GM18499 (cell line): ENCODE data around the gene ZWILCH.
"Not testable (repeated sequence)": the region's sequence is repeated elsewhere in the genome, so short reads cannot be mapped to it uniquely, and the experiment has no call there.

Experiments used
- ATAC-seq: cut with Tn5 transposase; IDR thresholded peaks from one replicate; pipeline ENCODE4 v1.9.1; 2021; ENCODE audit warnings: moderate number of reproducible peaks; ENCODE audit not compliant: insufficient read depth, unreplicated experiment

ZWILCH gene

DNA sequence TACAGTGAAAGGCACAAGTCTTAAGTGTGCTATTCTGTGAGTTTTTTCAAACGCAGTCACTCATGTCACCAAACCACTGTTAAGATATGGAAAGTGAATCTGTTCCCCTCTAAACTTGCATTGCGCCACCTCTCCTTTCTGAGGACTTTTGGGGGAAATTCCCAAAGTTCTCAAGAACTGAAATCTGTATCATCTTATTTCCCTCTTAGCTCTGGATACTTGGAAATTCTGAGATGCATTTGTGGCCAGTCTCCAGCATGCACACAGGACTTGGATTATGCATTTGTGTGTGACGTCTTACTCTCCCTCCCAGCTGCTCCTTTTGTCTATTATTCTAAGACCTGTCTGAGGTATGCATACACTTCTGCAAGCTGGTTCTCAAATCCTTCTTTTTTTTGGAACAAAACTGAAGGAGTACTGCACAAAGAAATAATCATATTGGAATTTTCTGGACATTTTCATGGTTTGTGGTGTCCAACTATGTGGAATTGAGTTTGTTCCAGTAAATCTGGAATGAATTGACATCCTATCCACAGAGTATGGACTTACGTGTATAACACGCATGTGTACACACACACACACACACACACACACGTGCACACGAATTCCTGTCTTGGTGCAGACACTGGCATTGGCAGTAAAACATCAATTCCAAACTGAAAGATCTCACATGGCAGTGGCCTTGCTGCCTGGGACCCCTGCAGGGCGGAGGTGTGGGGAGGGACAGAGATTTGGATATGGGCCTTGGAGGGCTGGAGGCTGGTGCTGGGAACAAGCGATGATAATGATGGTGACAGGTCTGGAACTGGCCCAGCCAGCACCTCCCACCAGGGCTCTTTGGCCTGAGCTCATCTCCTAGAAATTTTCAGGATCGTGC lies 68.8 kb downstream of the ZWILCH start:
- ATAC-seq = no peak

- ATAC-seq = no peak
These were observed 69.4 kb downstream of the ZWILCH start for GRCh38 chr15:66574596-66574950.

- ATAC-seq = no peak
These were observed 73.3 kb downstream of the ZWILCH start for GRCh38 chr15:66578286-66578875.

DNA sequence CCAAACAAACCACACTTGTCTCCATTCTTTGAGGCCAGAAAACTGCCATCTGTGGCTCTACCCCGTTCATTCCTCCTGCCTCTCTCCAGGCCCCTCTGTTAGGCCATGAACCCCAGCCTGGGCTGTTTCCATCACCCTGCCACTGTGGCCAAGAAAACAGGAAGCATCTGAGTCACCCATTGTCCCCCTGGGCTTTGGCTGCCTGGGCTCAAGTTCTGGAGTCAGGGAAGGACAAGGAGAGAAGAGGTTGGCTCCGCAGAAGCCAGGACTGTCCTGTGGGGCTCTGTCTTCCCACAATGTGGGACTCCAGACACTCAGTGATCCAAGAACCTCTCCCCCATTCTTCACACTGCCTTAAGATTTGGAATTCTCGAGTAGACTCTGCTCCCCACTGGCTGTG lies 75.5 kb downstream of the ZWILCH start:
- ATAC-seq = no peak

- no peak for ATAC-seq
These were observed 76.9 kb downstream of the ZWILCH start for GRCh38 chr15:66581972-66582537.

- ATAC-seq = no peak
These were observed 81.2 kb downstream of the ZWILCH start for GRCh38 chr15:66586155-66586976.

DNA sequence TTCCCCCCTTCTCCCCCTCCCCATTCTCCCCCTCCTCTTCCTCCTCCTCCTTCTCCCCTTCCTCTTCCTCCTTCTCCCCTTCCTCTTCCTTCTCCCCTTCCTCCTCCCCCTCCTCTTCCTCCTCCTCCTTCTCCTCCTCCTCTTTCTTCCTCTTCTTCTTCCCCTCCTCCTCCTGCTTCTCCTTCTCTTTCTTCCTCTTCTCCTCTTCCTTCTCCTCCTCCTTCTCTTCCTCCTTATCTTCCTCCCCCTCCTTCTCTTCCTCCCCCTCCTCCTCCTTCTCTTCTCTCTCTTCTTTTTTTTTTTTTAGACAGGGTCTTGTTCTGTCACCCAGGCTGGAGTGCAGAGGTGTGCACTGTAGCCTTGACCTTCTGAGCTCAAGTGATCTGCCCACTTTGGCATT lies 81.9 kb downstream of the ZWILCH start:
- ATAC-seq = no peak

DNA sequence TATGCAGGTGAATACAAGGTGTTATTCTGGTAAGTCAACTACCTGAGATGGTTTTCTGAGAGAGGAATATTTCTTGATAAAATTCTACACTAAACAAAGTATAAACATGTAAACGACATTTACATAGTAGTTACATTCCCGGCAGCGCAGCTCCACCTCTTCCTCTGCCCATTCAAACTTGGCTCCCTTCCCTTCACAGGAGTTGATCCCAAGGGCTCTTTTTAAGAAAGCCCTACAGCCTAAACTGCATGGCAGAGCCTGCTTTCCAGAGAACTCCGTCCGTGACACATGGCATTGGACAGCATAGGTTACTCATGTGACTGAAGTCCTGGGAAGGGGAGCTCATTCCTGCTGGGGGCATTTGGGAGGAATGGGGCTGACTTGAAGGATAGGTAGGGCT lies 82.6 kb downstream of the ZWILCH start:
- ATAC-seq = no peak

- no peak for ATAC-seq
These were observed 83.4 kb downstream of the ZWILCH start for GRCh38 chr15:66588537-66588936.

GRCh38 chr15:66588971-66589370 lies 83.8 kb downstream of the ZWILCH start:
- no peak for ATAC-seq

DNA sequence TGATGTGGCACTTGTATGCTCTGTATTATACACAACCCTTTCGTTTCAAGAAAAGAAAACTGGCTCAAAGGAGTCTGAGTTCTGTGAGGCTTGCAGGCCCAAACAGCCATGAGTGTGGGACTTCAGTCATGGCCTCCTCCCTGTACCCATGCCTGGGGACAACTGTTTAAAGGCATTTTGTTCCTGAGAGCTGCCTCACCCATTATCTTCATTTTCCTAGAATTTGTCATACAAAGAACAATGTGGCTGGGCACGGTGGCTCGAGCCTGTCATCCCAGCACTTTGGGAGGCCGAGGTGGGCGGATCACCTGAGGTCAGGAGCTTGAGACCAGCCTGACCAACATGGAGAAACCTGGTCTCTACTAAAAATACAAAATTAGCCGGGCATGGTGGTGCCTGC lies 84.3 kb downstream of the ZWILCH start:
- ATAC-seq = not testable (repeated sequence)

GRCh38 chr15:66590435-66590834 lies 85.3 kb downstream of the ZWILCH start:
- ATAC-seq = no peak

DNA sequence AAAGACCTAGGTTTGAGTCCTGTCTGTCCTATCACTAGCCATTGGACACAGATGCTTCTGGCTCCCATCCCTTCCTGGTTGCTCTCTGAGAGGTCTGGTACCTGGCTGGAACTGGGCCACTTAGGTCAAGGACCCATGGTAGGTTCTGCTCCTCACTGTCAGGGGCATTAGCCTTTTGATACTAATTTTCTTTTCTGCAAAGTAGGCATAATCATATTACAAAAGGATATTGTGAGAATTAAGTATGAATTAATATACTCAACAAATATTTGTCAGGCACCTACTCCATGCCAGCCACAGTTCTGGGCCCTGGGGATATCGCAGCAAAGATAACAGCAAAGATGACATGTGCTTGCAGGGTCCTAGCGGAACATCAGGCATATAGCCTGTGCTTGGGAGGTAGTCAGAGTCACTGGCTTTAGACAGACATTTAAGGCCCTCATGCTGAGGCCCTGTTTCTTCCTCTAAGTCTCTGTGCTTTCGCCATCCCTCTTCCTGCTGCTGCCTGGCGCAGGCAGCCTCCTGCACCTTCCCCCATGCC lies 86.3 kb downstream of the ZWILCH start:
- ATAC-seq = no peak

GRCh38 chr15:66592505-66593218 lies 87.5 kb downstream of the ZWILCH start:
- no peak for ATAC-seq

GRCh38 chr15:66593219-66593780 lies 88.2 kb downstream of the ZWILCH start:
- ATAC-seq = no peak

DNA sequence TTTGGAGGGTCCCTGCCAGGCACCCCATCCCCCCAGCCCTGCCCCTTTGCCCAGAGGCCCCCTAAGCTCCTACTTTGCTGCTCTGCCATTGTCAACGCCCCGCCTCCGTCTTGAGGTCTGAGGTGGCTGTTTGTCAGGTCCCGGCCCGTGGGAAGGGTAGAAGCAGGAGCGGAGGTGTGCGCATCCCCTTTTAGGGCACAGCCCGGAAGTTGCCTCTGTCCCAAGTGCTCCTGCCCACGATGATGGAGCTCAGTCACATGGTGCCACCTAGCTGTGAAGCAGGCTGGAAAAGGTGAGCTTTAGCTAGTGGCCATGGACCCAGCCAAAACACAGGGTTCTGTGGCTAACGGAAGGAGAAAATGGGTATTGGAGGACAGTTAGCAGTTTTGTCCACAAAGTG lies 89.2 kb downstream of the ZWILCH start:
- ATAC-seq = no peak

- ATAC-seq = no peak
These were observed 89.7 kb downstream of the ZWILCH start for GRCh38 chr15:66594836-66595235.

GRCh38 chr15:66595332-66595731 lies 90.2 kb downstream of the ZWILCH start:
- no peak for ATAC-seq

- no peak for ATAC-seq
These were observed 90.9 kb downstream of the ZWILCH start for GRCh38 chr15:66595931-66596545.
